Osteoblast (primary cell): Measurements from ENCODE around the gene JDP2. TPM values are rescaled to one million over a fixed set of nuclear protein-coding genes. Genes with fewer than 3 reads are reported as not detected.

Experiments
- DNase-seq: peaks from one replicate; pipeline ENCODE4 v3.0.0; 2011; ENCODE audit warnings: low spot score, mixed read lengths; ENCODE audit not compliant: insufficient read length; ENCODE audit errors: missing footprints
- H2AFZ ChIP-seq: 2 replicates; pipeline ENCODE4 v1.6.0; 2011; ENCODE audit warnings: mild to moderate bottlenecking, low read length
- H3K27ac ChIP-seq: 2 replicates; pipeline ENCODE4 v1.5.1; 2011; ENCODE audit warnings: mild to moderate bottlenecking, low read depth, low read length, moderate library complexity
- H3K27me3 ChIP-seq: 2 replicates; pipeline ENCODE4 v1.6.0; 2012; ENCODE audit warnings: mild to moderate bottlenecking, control low read depth, inconsistent platforms, low read length, moderate library complexity; ENCODE audit not compliant: insufficient read depth
- H3K36me3 ChIP-seq: 2 replicates; pipeline ENCODE4 v1.5.1; 2011; ENCODE audit warnings: mild to moderate bottlenecking, low read length, control low read depth, moderate library complexity; ENCODE audit not compliant: insufficient read depth
- H3K4me1 ChIP-seq: 2 replicates; pipeline ENCODE4 v1.5.1; 2011; ENCODE audit warnings: mild to moderate bottlenecking, low read length, control low read depth, moderate library complexity; ENCODE audit not compliant: insufficient read depth
- H3K4me2 ChIP-seq: 2 replicates; pipeline ENCODE4 v1.6.0; 2011; ENCODE audit warnings: mild to moderate bottlenecking, low read length; ENCODE audit not compliant: insufficient read depth
- H3K4me3 ChIP-seq: fragments of 200-600 bp; sonication (generic); 3 replicates; pipeline ENCODE4 v1.5.1; 2012; ENCODE audit warnings: mild to moderate bottlenecking, low read length, inconsistent platforms; ENCODE audit not compliant: insufficient read depth
- H3K79me2 ChIP-seq: 2 replicates; pipeline ENCODE4 v1.6.0; 2012; ENCODE audit warnings: mild to moderate bottlenecking, low read length, control low read depth, inconsistent platforms; ENCODE audit not compliant: insufficient read depth
- H3K9me3 ChIP-seq: 2 replicates; pipeline ENCODE4 v1.5.1; 2011; ENCODE audit warnings: low read depth, low read length, control low read depth
- H4K20me1 ChIP-seq: 2 replicates; pipeline ENCODE4 v1.6.0; 2012; ENCODE audit warnings: mild to moderate bottlenecking, low read length, control low read depth; ENCODE audit not compliant: insufficient read depth
- total RNA-seq: library from RNA; depleted of rRNA; stranded (reverse); fragments of >200 nt; gene quantifications from 2 replicates; pipeline ENCODE4 v1.2.3, GENCODE V29; 2012
- TF ChIP-seq, protein P1 (sequence below): IDR thresholded peaks from 2 replicates; pipeline ENCODE4 v1.5.1; 2011; ENCODE audit warnings: mild to moderate bottlenecking, low read depth, low read length, moderate library complexity; ENCODE audit errors: extremely low read depth

Gene JDP2
- total RNA-seq, 1 donor, result 77.1 TPM

DNA sequence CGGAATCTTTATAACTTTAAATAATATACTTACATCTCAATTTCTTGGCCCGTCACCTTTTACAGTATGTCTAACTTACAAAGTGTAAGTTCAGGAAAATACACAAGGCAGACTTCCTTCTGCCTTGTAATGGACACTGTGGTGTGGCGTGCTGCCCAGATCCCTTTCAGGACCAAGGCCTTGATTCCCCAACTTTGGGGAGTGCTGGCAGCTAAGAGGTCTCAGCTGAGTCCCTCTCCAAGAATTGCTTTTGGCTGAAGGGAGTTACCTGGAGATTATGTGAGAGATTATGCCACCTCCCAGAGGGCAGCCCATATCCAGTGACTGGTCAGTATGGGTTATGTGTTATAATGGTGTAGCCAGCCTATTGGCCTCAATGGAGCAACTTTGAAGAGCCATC lies 73.3 kb downstream of the JDP2 start:
- TF ChIP-seq, protein P1, sequence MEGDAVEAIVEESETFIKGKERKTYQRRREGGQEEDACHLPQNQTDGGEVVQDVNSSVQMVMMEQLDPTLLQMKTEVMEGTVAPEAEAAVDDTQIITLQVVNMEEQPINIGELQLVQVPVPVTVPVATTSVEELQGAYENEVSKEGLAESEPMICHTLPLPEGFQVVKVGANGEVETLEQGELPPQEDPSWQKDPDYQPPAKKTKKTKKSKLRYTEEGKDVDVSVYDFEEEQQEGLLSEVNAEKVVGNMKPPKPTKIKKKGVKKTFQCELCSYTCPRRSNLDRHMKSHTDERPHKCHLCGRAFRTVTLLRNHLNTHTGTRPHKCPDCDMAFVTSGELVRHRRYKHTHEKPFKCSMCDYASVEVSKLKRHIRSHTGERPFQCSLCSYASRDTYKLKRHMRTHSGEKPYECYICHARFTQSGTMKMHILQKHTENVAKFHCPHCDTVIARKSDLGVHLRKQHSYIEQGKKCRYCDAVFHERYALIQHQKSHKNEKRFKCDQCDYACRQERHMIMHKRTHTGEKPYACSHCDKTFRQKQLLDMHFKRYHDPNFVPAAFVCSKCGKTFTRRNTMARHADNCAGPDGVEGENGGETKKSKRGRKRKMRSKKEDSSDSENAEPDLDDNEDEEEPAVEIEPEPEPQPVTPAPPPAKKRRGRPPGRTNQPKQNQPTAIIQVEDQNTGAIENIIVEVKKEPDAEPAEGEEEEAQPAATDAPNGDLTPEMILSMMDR, result no peak
- H3K79me2 ChIP-seq, result no peaks in the 10 kb centered on the region

DNA sequence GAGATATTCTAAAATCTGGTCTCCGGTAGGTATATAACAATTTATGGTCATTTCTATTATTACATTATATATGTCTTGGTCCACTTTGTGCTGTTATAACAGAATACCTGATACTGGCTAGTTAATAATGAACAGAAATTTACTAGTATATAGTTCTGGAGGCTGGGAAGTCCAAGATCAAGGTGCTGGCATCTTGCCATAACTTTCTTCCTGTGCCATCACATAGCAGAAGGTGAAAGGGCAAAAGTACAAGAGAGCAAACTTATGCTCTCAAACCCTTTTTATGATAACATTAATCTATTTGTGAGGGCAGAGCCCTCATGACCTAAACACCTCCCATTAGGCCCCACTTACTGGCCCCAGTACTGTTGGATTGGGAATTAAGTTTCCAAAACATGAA lies 76.6 kb downstream of the JDP2 start:
- H4K20me1 ChIP-seq, result no peaks in the 10 kb centered on the region
- no peak overlapping the region for H3K4me3 ChIP-seq
- DNase-seq, result no peak
- no peaks in the 10 kb centered on the region for H3K9me3 ChIP-seq
- no peaks in the 10 kb centered on the region for H3K79me2 ChIP-seq
- TF ChIP-seq, protein P1, result no peak
- no peaks in the 10 kb centered on the region for H3K36me3 ChIP-seq
- no peak overlapping the region for H2AFZ ChIP-seq
- H3K4me2 ChIP-seq, result no peak overlapping the region
- no peak overlapping the region for H3K27ac ChIP-seq
- H3K4me1 ChIP-seq, result no peaks in the 10 kb centered on the region
- H3K27me3 ChIP-seq, result no peaks in the 10 kb centered on the region

More for the DNA sequence above, 73.3 kb downstream of the JDP2 start:
- H4K20me1 ChIP-seq, result no peaks in the 10 kb centered on the region
- no peak overlapping the region for H3K27ac ChIP-seq
- H3K36me3 ChIP-seq, result no peaks in the 10 kb centered on the region
- no peak overlapping the region for H2AFZ ChIP-seq
- H3K9me3 ChIP-seq, result no peaks in the 10 kb centered on the region
- no peak for DNase-seq
- no peak overlapping the region for H3K4me3 ChIP-seq
- H3K4me1 ChIP-seq, result no peaks in the 10 kb centered on the region
- H3K27me3 ChIP-seq, result no peaks in the 10 kb centered on the region
- no peak overlapping the region for H3K4me2 ChIP-seq

DNA sequence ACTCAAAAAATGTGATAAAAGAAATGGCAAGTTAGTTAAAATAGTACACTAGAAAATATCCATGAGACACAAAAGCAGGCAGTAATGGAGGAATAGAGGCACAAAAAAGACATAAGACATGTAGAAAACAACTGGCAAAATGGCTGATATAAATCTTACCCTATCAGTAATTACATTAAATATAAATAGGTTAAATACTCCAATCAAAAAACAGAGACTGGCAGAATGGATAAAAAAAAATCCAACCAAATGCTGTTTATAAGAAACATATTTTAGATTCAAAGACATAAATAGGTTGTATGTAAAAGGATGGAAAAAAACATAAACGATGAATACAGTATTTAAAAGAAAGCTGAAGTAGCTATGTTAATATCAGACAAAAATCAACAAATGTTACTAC lies 79.1 kb downstream of the JDP2 start:
- Histone ChIP-seq H3K79me2 (no peaks in the 10 kb centered on the region), H3K36me3 (no peaks in the 10 kb centered on the region), H3K4me1 (no peaks in the 10 kb centered on the region), H3K27ac (no peak overlapping the region), H3K4me2 (no peak overlapping the region), H3K9me3 (peaks cover 6% of the 10 kb centered on the region), H2AFZ (no peak overlapping the region), H3K27me3 (no peaks in the 10 kb centered on the region), H3K4me3 (no peak overlapping the region), H4K20me1 (no peaks in the 10 kb centered on the region)
- DNase-seq, result no peak
- TF ChIP-seq, protein P1, result no peak

DNA sequence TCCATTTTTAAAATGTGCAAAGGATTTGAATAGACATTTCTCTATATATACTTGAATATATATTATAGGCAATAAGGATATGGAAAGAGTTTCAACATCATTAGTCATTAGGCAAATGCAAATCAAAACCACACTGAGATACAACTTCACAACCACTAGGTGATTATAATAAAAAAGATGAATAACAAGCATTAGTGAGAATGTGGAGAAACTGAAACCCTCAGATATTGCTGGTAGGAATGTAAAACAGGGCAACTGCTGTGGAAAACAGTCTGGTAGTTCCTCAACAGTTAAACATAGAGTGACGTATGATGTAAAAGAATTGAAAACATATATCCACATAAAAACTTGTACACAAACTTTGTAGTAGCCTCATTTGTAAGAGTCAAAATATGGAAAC lies 82.7 kb downstream of the JDP2 start:
- DNase-seq, result no peak
- Histone ChIP-seq H3K4me1 (peaks cover 5% of the 10 kb centered on the region), H3K79me2 (no peaks in the 10 kb centered on the region), H3K4me3 (no peak overlapping the region), H3K4me2 (no peak overlapping the region), H3K27ac (no peak overlapping the region), H3K27me3 (no peaks in the 10 kb centered on the region), H3K36me3 (no peaks in the 10 kb centered on the region), H4K20me1 (no peaks in the 10 kb centered on the region), H3K9me3 (peaks cover 6% of the 10 kb centered on the region), H2AFZ (no peak overlapping the region)
- TF ChIP-seq, protein P1, result no peak
